HG03139 (cell line): ENCODE measurements around the gene SYK.
A peak's percentile ranks its signal among the peaks of the same experiment; 100 is the strongest.
"Not testable (repeated sequence)": the region's sequence is repeated elsewhere in the genome, so short reads cannot be mapped to it uniquely, and the experiment has no call there.

ENCODE experiments used
- ATAC-seq: cut with Tn5 transposase; IDR thresholded peaks from one replicate; pipeline ENCODE4 v1.9.1; 2021; ENCODE audit not compliant: unreplicated experiment

SYK gene

DNA sequence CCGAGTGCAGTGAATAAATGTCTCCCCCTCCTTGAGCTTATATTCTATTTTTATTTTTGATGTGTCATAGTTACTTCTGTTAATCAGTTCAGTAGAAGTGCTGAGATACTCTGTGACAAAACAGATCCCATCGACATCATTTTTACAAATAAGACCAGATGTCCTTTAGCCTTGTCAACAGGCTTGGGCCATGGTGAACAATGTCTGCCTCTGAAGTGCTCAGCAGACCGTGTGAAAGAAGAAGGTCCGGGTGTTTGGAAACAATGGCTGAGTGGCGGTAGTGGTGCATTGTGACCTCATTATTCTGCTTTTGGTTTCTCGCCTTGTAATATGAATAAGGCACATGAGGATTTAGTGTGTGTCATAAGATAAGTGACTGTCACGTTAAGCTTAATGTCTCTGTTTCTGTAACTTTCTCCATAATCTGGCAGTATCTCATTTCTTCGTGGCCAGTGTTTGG lies 71.2 kb downstream of the SYK start:
- ATAC-seq: no peak

DNA sequence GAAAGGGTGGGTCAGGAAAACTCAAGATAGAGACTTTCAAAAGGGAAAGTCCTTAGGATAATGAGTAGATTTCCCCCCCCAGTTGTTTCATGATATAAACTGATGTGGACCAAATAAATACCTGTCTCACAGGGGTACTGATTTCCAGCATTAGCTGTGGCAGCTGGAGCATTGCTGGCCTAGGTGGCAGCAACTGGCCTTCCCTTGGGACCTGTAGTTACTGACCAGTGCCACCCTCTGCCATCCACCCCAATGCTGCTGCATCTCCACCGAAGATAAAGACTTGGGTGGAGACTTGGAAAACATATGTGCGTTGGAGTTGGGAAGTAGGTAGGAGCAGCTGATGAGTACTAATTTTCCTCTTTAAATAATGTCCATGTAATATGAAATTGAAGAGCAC lies 71.8 kb downstream of the SYK start:
- no peak for ATAC-seq

DNA sequence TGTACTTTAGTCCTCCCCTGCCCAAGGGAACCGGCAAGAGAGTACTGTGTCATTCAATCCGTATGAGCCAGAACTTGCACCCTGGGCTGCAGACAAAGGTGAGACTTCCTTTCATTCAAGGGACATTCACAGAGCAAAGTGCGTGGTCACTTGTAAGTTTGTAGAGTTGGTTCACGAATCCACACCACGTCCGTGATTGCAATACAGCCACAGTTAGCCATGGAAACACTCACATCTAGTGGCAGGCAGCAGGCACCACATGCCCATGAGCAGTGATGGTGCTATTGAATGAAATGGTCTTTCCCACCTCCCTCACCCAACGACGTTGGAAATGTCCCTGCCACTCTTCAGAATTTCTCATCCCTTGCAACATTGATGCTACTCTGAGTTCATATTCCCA lies 72.6 kb downstream of the SYK start:
- ATAC-seq: no peak

DNA sequence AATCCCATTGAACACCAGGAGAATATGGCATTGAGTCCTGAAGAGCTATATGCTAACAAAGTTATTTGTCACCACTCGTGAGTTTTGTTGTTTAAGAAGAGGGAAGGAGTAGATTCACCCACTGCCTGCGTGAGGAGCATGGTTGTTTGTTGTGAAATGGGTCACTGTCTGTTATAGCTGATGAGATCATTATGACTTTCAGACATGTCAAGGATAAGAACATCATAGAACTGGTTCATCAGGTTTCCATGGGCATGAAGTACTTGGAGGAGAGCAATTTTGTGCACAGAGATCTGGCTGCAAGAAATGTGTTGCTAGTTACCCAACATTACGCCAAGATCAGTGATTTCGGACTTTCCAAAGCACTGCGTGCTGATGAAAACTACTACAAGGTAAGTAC lies 76.9 kb downstream of the SYK start:
- no peak for ATAC-seq

DNA sequence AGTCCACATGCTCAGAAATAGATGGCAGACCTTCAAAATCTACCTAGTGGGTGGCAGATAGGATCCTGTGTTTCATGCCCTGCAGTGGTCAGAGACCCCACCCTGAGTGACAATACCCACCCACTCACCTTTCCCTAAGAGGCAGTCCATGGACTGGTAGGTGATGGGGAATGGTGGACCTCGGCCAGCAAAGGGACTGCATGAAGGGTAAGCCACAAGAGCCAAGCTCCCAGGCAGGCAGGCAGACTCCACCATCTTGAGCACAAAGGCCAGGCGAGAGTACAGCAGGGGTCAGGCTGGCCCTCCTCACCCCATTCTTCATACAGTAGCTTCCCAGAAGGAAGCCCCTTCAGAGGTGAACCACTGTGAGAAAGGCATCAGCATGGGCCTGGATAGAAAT lies 78.4 kb downstream of the SYK start:
- ATAC-seq: no peak

DNA sequence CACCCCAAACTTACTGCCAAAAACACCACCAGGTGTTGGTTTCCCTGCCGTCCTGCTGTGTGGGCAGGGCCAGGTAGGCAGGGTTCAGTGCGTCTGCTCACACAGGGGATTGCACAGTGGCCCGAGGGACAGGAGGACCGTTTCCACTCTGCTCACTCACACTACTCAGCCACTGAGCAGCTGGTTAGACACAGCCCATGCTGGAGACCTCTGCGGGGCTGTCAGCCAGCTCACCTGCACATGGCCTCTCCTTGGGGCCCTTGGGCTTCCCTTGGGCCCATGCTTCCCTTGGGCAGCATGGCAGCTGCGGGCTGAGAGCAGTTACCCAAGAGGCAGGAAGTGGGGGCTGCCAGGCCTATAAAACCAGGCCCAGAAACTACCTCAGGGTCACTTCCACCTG lies 79.0 kb downstream of the SYK start:
- ATAC-seq: no peak

DNA sequence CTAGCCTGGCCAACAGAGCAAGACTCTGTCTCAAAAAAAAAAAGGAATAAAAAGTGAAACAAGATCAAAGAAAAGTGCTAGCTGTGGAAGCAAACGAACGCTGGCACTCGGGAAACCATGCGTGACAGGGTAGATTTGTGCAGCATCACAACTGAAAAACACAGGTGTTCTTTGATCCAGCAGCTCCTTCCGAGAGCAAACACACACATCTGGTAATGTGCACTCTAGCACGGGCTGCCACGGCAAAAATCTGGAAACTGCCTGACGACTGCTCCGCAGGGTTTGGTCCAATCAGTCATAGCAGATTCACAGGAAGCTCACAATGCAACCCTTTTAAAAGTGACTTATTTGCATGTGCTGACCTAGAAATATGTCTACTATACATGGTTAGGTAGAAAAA lies 80.0 kb downstream of the SYK start:
- ATAC-seq: peak; percentile 60

DNA sequence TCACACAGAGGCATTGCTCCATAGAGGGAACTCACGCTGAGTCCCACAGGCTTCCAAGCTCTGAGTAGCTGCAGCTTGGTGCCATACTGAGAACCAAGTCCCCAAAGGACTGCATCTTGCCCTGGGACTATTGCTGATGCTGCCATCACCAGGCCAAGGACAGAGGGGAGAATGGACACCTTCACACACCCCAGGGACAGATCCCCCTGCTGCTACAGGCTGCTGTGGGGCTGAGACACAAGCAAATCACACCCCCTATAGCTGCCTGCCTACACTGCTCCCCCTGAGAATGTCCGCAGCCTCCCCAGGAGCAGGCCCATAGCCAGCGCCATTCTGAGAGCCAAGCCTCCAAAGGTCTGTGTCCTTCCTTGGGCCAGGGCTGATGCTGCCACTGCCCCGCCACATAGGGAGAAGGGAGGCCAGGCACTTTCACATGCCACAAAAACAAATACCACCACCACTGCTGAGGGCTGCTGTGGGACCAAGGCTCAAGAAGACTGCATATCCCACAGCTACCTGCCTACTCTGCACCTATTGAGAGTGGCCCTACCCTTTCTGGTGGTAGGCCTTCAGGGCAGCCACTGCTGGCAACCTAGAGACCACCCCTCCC lies 81.5 kb downstream of the SYK start:
- no peak for ATAC-seq

DNA sequence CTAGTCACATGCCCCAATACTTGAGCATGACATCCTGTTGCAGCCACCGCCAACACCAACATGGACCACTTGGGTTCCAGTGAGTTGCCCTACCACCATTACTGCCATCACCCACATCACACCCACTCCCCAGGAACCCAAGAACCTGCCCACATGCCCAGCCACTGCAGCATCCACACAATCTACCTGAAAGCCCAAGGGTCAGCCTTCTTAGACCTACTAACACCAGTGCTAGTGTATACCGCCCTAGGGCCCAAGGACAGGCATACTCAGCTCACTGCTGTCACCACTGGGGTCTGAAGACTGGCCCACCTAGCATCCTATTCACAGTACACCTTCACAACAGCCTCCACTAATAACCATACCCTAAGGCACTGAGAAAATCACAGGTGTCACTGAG lies 82.0 kb downstream of the SYK start:
- no peak for ATAC-seq

DNA sequence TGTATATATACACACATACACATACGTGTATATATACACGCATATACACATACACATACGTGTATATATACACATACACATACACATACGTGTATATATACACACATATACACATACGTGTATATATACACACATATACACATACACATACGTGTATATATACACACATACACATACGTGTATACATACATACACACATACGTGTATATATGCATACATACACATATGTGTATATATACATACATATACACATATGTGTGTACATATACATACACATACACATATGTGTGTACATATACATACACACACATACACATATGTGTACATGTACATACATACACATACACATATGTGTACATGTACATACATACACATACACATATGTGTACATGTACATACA lies 82.6 kb downstream of the SYK start:
- no peak for ATAC-seq

DNA sequence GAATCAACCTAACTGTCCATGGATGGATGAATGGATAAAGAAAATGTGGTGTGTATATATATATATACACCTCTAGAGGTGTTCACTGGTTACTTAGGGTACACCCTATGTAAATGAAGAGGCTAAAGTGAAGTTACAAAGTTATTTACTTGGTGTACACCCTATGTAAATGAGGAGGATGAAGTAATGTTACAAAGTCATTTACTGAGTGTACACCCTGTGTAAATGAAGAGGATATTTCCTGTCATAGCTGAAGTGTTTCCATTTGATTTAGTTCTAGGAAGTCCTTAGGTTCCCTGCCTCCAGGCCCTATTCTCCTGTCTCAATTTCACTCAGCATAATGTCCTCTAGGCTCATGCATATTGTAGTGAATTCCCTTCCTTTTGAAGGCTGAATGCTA lies 85.2 kb downstream of the SYK start:
- ATAC-seq: not testable (repeated sequence)

DNA sequence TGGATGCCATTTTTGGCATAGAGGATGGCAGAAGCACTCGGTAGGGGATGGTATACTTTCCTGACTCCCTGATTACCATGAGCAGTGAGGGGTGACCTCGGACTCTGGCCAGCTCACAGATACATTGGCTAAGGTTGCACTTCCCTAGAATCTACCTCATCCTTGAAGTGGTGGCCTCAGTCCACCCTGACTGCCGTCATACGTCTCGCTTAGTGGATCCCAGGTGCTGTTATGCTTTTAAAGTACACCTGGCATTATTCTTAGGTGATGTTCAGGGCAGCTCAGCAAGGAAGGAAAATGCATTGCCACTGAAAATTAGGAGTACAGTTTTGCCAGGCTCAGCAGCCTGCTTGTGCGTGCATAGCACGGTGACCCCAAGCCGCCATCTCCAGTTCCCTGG lies 87.3 kb downstream of the SYK start:
- no peak for ATAC-seq

DNA sequence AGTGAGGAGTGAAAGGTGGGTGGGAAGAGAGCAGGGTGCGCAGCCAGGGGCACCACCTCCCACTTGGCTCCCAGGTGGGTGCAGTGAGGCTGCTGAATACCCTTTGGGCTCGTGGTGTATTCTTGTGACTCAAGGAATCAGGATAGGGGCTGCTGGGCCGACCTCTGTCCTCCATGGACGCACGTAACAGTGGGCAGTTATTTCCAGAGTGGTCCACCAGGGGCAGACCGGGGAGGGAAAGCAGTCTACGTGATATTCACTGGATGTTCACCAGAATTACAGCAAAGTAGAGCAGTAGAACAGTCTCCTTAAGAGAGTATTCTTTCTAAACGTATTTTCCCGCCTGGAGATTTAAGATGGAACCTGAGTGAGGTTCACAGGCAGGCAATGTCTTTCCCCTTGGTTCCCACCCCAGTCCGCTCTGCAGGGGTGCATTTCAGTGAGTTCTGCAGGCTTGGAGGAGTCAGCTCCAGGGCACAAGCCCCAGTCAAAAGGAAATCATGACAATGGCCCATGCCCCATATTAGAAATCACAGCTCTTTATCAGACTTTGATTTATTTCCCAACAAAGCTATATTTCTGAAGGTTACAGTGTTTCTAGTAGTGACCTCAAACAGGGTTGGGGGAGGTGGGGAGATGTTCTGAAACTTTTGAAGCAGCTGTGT lies 88.7 kb downstream of the SYK start:
- ATAC-seq: no peak

DNA sequence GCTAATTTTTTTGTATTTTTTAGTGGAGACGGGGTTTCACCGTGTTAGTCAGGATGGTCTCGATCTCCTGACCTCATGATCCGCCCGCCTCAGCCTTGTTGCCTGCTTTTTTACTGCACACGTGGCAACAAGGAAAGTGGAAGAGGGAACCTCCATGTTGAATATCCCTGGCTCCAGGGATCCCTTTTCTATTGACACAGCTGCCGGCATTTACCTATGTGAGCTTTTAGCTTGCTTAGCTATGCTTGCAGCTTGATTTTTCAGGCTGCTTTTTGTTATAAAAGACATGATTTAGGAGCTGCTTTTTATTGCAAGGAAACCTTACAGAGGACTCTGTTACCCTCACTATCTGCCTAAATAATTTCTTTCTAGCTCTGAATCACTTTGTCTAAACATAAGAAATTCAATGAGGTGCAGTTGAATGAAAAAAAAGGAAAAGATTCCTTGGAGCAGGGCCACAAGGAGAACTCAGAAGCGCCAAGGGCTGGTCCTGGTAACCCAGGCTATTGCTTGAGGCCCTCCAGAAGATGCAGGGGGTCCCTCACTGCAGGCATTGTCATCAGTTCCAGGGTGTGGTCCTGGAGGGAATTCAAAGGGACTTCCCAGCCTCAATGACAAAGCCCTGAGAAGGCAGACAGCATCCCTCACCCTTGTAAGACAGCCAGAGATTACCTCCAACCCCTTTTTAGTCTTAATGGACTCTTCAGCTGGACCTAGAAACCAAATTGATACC lies 89.9 kb downstream of the SYK start:
- no peak for ATAC-seq

DNA sequence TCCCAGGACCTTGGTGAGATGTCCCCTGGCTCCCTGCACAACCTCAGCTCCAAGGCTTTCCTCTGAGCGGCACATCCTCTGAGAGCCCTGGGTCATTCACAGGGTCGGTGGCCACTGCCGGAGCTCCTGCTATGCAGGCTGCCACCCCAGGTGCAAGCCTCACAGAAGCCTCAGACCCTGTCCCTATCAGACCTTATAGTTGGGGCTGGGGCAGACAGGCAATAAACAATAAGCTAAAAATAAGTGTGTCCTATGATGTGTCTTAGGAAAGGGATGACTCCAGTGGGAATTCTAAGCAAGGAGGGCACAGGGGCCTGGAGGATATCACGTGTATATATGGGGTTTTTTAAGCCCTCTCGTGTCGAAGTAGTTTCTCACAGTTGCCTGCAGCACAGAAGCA lies 91.3 kb downstream of the SYK start:
- ATAC-seq: no peak

DNA sequence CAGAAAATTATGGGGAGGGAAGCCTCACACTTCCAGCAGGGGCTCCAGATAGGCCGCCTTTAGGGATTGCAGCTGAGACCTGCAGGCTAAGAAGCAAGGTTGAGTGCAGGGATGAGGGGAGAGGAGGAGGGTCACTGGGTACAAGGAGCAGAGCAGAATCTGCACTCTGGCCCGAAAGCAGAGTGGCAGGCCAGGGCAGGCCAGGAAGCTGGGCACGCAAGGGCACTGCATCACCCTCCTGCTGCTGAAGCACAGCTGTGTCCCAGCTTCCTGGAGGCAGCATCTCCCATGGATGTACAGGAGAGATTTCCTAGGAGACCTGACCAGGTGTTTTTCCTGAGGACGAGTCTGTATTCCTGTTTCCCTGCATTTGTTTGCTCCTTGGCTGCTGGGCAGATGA lies 92.1 kb downstream of the SYK start:
- no peak for ATAC-seq

DNA sequence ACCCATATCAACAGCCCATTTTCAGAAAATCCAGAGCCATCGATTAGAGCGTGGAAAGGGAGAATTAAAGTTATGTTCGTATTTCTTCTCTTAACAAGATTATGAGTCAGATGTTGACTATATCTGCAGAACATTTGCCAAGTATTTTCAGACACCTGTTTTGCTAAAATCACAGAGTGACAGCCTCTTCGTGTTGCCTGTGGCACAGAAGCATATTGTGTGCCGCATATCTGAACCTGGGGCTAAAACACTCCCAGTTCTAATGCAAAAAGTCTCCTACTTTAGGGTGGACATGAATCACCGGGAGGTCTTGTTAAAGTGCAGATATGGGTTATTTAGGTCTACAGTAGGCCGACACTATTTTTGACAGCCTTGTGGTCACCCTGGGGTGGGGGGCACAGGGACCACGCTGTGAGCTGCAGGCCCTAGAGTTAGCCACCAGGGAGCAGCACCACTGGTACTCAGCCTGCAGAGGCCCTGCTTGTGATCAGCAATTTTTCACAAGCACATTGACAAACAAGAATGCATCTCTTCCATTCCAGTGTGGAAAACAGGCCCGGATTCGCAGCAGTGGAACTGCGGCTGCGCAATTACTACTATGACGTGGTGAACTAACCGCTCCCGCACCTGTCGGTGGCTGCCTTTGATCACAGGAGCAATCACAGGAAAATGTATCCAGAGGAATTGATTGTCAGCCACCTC lies 93.5 kb downstream of the SYK start:
- ATAC-seq: no peak

DNA sequence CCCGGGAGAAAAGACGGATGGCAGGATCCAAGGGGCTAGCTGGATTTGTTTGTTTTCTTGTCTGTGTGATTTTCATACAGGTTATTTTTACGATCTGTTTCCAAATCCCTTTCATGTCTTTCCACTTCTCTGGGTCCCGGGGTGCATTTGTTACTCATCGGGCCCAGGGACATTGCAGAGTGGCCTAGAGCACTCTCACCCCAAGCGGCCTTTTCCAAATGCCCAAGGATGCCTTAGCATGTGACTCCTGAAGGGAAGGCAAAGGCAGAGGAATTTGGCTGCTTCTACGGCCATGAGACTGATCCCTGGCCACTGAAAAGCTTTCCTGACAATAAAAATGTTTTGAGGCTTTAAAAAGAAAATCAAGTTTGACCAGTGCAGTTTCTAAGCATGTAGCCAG lies 94.2 kb downstream of the SYK start:
- ATAC-seq: no peak

DNA sequence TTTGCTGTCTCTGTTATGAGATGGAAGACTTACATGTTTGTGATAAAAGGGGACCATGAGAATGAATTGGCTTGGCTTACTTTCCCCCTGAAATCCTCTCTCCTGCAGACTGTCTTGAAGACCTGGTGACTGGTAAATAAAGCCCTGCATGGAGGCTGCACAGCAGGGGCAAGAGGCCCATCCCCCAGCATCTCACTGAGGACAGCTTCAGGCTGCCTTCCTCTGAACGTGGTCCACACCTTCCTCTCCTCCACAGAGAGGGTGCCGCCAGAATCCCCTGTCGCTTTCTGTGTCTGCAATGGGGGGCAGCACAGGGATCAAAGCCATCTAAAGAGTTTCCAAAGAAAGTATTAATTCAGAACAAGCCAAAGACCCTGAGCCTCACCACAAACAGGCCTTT lies 94.6 kb downstream of the SYK start:
- ATAC-seq: no peak

DNA sequence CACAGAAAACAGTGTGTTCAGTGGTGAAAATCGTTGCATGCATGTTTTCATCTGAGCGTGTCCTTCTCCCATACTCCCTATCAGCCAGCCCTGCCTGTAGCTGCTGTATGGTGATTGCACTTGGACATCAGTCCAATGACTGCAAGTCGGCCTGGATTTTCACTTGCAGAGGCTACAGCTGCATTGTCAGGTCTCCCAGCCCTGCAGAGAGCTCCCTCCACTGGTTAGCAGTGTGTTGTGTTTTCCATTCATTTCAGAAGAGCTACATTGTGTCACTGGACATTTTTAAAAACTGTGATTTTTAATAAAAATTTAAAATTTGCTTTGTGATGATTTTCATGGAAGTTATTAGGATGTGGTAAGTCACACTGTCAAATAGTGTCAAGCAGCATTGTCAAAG lies 96.6 kb downstream of the SYK start:
- no peak for ATAC-seq

DNA sequence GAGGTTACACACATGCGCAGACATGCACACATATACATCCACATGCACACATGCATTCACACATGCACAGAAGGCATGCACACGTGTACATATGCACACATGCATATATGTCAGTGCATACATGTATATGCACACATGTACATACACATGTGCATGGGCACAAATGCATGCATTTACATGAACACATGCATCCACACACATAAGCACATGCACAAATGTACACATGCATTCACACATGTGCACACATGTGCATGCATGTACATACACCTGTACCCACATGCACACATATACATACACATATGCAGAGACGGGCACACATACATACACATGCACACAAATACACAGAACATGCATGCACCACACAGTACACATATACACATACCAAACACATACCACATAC lies 97.7 kb downstream of the SYK start:
- no peak for ATAC-seq

DNA sequence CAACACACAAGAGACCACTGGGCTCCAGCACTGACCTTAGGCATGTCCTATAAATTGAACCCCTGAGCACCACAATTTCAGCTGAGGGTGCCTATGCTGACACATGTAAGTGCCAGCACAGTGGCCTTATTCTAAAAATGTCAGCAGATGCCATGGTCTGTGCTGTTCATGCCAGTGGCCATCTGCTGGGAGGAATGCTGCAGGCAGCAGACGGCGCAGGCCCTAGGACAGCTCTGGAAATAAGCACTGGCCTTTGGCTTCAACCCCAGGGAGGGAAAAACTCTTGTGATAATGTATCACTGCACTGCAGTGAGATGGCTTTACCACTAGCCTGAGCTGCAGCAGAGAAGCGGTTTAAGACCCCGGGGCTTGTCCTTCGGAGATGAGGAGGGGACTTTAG lies 98.5 kb downstream of the SYK start:
- no peak for ATAC-seq
